ENCODE results near the gene SLC37A4. TPM values are rescaled to one million over a fixed set of nuclear protein-coding genes. Genes with fewer than 3 reads are reported as not detected.

Gene SLC37A4
- total RNA-seq, 1 donor from 2014 or later = 21.2 TPM

- H3K36me3 Mint-ChIP-seq (ENCODE audit: unreplicated experiment) = no peaks in the 10 kb centered on the region
- peak overlapping the region; percentile 95 for H3K4me3 Mint-ChIP-seq (ENCODE audit: unreplicated experiment)
- peak; percentile 39 for DNase-seq
- TF ChIP-seq CTCF (IDR thresholded peaks at IDR 0.05; ENCODE audit: partially characterized antibody, unreplicated experiment) = no peak
- H3K27me3 Mint-ChIP-seq (ENCODE audit: unreplicated experiment) = peaks cover 8% of the 10 kb centered on the region
- peaks cover 10% of the 10 kb centered on the region for H3K4me1 Mint-ChIP-seq (ENCODE audit: low read depth, unreplicated experiment)
- peaks cover 8% of the 10 kb centered on the region for H3K9me3 Mint-ChIP-seq (ENCODE audit: unreplicated experiment)
- peak overlapping the region; percentile 67 for H3K27ac Mint-ChIP-seq (ENCODE audit: unreplicated experiment)
Observed at GRCh38 chr11:119056421-119056999, 25.8 kb upstream of the SLC37A4 start.

GRCh38 chr11:119055901-119056300 lies 25.2 kb upstream of the SLC37A4 start:
- peak overlapping the region; percentile 95 for H3K4me3 Mint-ChIP-seq (ENCODE audit: unreplicated experiment)
- no peak for DNase-seq
- peak overlapping the region; percentile 67 for H3K27ac Mint-ChIP-seq (ENCODE audit: unreplicated experiment)
- peaks cover 10% of the 10 kb centered on the region for H3K4me1 Mint-ChIP-seq (ENCODE audit: low read depth, unreplicated experiment)
- TF ChIP-seq CTCF (IDR thresholded peaks at IDR 0.05; ENCODE audit: partially characterized antibody, unreplicated experiment) = no peak
- peaks cover 8% of the 10 kb centered on the region for H3K9me3 Mint-ChIP-seq (ENCODE audit: unreplicated experiment)
- peaks cover 8% of the 10 kb centered on the region for H3K27me3 Mint-ChIP-seq (ENCODE audit: unreplicated experiment)
- no peaks in the 10 kb centered on the region for H3K36me3 Mint-ChIP-seq (ENCODE audit: unreplicated experiment)

DNA sequence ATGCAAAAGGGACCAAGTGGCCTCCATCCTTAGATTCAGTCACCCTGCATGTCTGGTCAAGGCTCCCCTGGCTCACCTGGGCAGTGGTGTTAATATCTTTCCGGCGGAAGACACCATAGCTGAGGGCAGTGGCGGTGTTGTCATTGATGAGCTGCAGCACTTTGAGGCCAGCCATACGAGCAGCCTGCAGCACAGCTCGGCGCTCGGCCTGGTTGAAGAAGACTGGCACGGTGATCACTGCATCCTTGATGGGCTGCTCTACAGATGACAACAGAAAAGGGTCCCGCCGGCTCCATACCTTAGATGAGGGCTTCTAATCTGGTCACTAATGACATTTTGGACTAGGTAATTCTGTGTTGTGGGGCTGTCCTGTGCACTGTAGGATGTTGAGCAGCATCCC lies 23.7 kb upstream of the SLC37A4 start:
- DNase-seq = no peak
- no peak overlapping the region for H3K4me3 Mint-ChIP-seq (ENCODE audit: unreplicated experiment)
- peaks cover 4% of the 10 kb centered on the region for H3K36me3 Mint-ChIP-seq (ENCODE audit: unreplicated experiment)
- H3K27me3 Mint-ChIP-seq (ENCODE audit: unreplicated experiment) = peaks cover 8% of the 10 kb centered on the region
- peaks cover 8% of the 10 kb centered on the region for H3K9me3 Mint-ChIP-seq (ENCODE audit: unreplicated experiment)
- H3K27ac Mint-ChIP-seq (ENCODE audit: unreplicated experiment) = no peak overlapping the region
- TF ChIP-seq CTCF (IDR thresholded peaks at IDR 0.05; ENCODE audit: partially characterized antibody, unreplicated experiment) = no peak
- H3K4me1 Mint-ChIP-seq (ENCODE audit: low read depth, unreplicated experiment) = peaks cover 10% of the 10 kb centered on the region

DNA sequence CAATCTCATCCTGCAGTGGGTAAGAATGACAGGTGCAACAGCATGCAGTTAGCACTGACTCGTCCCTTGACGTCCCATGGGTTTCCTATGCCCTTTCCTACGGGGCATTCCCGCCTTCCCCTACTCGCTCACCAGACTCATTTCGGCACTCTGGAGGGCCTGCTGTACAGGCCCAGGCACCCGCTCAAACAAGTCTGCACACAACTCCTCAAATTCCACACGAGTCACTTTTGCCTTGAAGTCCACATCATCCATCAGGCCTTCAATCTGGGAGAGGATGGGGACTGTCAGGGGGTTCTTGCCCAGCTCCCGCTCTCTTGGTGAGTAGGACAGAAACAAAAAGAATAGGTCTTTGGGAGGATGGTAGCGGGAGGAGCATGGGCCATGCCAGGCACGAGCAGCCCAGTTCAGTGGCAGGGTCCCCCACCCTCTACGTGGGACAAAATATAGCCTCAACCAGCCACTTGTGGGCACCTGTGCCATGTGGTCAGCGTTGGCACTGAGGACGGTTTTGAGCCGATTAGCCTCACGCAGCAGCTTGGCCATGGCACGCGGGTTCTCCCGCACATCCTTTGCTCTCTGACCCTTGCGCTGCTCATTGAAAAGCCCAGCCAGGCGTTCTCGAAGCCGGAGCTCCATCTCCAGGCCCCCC lies 21.6 kb upstream of the SLC37A4 start:
- H3K9me3 Mint-ChIP-seq (ENCODE audit: unreplicated experiment) = peaks cover 9% of the 10 kb centered on the region
- peaks cover 3% of the 10 kb centered on the region for H3K27me3 Mint-ChIP-seq (ENCODE audit: unreplicated experiment)
- DNase-seq = no peak
- H3K36me3 Mint-ChIP-seq (ENCODE audit: unreplicated experiment) = peaks cover 4% of the 10 kb centered on the region
- peaks cover 7% of the 10 kb centered on the region for H3K4me1 Mint-ChIP-seq (ENCODE audit: low read depth, unreplicated experiment)
- no peak overlapping the region for H3K27ac Mint-ChIP-seq (ENCODE audit: unreplicated experiment)
- H3K4me3 Mint-ChIP-seq (ENCODE audit: unreplicated experiment) = no peak overlapping the region
- TF ChIP-seq CTCF (IDR thresholded peaks at IDR 0.05; ENCODE audit: partially characterized antibody, unreplicated experiment) = no peak

DNA sequence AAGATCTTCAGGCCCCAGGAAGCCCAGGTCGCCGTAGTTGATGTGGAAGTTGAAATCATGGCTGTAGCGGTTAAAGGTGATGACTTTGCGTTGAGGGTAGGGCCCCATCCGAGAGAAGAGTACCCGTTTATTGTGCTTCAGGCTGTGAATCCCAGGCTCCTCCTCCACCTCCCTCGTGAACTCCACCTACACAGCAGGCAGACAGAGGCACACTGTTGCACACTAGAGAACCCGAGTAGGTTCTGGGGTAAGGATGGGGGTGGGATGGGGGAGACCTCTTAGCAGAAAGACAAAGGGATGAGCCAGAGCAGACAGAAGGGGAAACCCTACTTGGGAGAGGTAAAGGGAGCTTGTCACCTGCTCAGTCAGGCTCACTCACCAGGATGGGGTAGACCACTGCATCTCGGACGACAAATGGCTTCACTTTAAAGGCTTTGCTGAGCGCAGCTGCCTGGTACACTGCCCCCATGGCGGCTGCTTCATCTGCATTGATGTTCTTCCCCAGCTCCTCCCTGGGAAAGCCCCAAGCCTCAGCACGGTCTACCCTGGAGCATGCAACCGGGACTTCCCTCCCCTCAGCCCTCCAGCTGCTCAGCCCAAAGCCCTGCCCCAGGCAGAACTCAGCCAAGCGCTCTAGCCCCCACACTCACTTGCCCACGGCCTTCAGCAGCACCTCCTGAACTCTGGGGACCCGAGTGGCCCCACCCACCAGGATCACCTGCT lies 20.9 kb upstream of the SLC37A4 start:
- TF ChIP-seq CTCF (IDR thresholded peaks at IDR 0.05; ENCODE audit: partially characterized antibody, unreplicated experiment) = no peak
- DNase-seq = no peak
- H3K4me1 Mint-ChIP-seq (ENCODE audit: low read depth, unreplicated experiment) = peaks cover 7% of the 10 kb centered on the region
- no peak overlapping the region for H3K27ac Mint-ChIP-seq (ENCODE audit: unreplicated experiment)
- H3K36me3 Mint-ChIP-seq (ENCODE audit: unreplicated experiment) = peaks cover 4% of the 10 kb centered on the region
- peaks cover 11% of the 10 kb centered on the region for H3K9me3 Mint-ChIP-seq (ENCODE audit: unreplicated experiment)
- H3K27me3 Mint-ChIP-seq (ENCODE audit: unreplicated experiment) = peaks cover 3% of the 10 kb centered on the region
- no peak overlapping the region for H3K4me3 Mint-ChIP-seq (ENCODE audit: unreplicated experiment)

Measured in glutamatergic neuron (in vitro differentiated cells).